T47D (cell line): Measurements from ENCODE around the gene SAMD13.

Experiments
- DNase-seq, 2 experiments: peaks; one replicate each; pipeline versions ENCODE4 v3.0.0 to v3.0.0-alpha.2; 2011 to 2012; ENCODE audit warnings: low read depth in 1 of 2, low spot score in 1 of 2
- JUND ChIP-seq: IDR thresholded peaks from 2 replicates; pipeline ENCODE4 v1.6.1; 2012; ENCODE audit warnings: low read depth
- in situ Hi-C: cut with HindIII; loops from 2 replicates; pipeline ENCODE4 v1.10.0; 2016; ENCODE audit warnings: low sequenced_read_pairs, low pct_unique_long_range_greater_than_20kb

SAMD13 gene

GRCh38 chr1:84319662-84320061 lies 18.2 kb downstream of the SAMD13 start:
- peak in 1 of 2 experiments; percentile 41 for DNase-seq
- in situ Hi-C loops: no loop called here
- TF ChIP-seq JUND: no peak

- in situ Hi-C loops: no loop called here
- DNase-seq: no peak
- TF ChIP-seq JUND: no peak
Measured at GRCh38 chr1:84327830-84328229, 26.3 kb downstream of the SAMD13 start.

- no peak for DNase-seq
- in situ Hi-C loops: no loop called here
- TF ChIP-seq JUND: no peak
Measured at GRCh38 chr1:84330125-84330984, 28.8 kb downstream of the SAMD13 start.

GRCh38 chr1:84339503-84339902 lies 38.0 kb downstream of the SAMD13 start:
- no peak for TF ChIP-seq JUND
- DNase-seq: no peak
- in situ Hi-C loops: no loop called here

- no peak for DNase-seq
- in situ Hi-C loops: no loop called here
- no peak for TF ChIP-seq JUND
Measured at GRCh38 chr1:84344286-84344685, 42.8 kb downstream of the SAMD13 start.

GRCh38 chr1:84345220-84345619 lies 43.7 kb downstream of the SAMD13 start:
- in situ Hi-C loops: no loop called here
- TF ChIP-seq JUND: no peak
- no peak for DNase-seq

- in situ Hi-C loops: no loop called here
- no peak for TF ChIP-seq JUND
Measured at GRCh38 chr1:84347271-84347931, 45.9 kb downstream of the SAMD13 start.

GRCh38 chr1:84347932-84348555 lies 46.5 kb downstream of the SAMD13 start:
- in situ Hi-C loops: no loop called here
- no peak for TF ChIP-seq JUND
- no peak for DNase-seq

More at GRCh38 chr1:84347271-84347931, 45.9 kb downstream of the SAMD13 start:
- DNase-seq: no peak

GRCh38 chr1:84348759-84349158 lies 47.3 kb downstream of the SAMD13 start:
- in situ Hi-C loops: no loop called here
- no peak for DNase-seq
- TF ChIP-seq JUND: no peak

GRCh38 chr1:84350104-84350503 lies 48.6 kb downstream of the SAMD13 start:
- DNase-seq: no peak
- in situ Hi-C loops: no loop called here

GRCh38 chr1:84350550-84350949 lies 49.0 kb downstream of the SAMD13 start:
- no peak for DNase-seq
- in situ Hi-C loops: no loop called here
- no peak for TF ChIP-seq JUND

More at GRCh38 chr1:84350104-84350503, 48.6 kb downstream of the SAMD13 start:
- TF ChIP-seq JUND: no peak

GRCh38 chr1:84352298-84353106 lies 51.0 kb downstream of the SAMD13 start:
- no peak for DNase-seq
- no peak for TF ChIP-seq JUND
- in situ Hi-C loops: no loop called here

GRCh38 chr1:84353695-84354094 lies 52.2 kb downstream of the SAMD13 start:
- no peak for TF ChIP-seq JUND
- no peak for DNase-seq
- in situ Hi-C loops: no loop called here
